HG03342 (cell line): ENCODE measurements around the gene CAB39.

ENCODE experiments used
- ATAC-seq: cut with Tn5 transposase; IDR thresholded peaks from one replicate; pipeline ENCODE4 v1.9.1; 2021; ENCODE audit warnings: mild to moderate bottlenecking, moderate library complexity; ENCODE audit not compliant: unreplicated experiment

The CAB39 gene

DNA sequence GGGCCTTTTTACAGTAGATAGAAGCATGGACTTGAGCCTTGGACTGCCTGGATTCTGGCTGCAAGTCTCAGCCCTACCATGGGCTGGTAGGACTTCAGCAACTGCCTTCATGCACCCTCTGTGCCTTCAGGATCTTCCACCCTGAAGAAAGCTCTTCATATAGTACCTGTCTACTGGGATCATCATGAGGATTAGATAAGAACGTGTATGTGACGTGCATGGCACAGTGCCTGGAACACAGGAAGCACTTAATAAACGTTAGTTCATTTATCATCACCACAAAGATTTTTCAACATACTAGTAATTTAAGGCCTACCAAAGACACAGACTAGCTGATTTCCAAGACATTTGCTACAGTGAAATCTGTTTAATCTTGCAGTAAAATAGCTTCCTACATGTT lies 98.9 kb downstream of the CAB39 start:
- no peak for ATAC-seq

DNA sequence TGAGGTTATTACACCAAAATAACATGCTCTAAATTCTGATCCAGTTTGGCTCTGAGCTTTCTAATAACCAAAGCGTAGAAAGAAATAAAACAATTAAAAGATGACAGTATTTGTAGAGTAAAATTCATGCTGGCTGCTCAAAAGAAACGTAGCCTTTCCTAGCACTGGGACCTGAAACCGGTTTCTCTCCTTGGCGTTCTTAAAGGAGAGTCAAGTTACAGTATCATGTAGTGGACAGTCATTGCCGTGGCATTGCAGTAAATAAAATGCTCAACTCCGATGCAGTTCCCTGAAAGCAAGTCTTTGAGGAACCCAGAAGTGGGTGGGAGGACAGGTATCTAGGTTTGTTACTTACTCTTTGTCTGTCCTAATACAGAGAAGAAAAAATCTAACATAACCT lies 99.4 kb downstream of the CAB39 start:
- no peak for ATAC-seq

DNA sequence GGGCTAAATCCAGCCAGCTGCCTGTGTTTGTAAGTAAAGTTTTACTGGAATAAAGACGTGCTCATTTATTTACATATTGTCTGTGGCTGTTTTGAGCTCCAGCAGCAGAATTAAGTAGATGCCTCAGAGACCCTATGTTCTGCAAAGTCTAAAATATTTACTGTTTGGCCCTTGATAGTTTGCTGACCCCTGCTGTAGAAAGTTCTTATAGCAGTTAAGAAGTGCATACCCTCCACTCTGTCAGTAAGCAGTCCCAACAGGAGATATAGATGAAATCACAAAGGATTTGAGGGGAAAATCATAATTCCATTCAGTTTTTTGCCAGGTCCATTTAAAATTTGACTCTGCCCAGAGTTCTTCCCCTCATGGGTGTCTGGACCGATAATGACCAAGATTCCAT lies 102.0 kb downstream of the CAB39 start:
- no peak for ATAC-seq

DNA sequence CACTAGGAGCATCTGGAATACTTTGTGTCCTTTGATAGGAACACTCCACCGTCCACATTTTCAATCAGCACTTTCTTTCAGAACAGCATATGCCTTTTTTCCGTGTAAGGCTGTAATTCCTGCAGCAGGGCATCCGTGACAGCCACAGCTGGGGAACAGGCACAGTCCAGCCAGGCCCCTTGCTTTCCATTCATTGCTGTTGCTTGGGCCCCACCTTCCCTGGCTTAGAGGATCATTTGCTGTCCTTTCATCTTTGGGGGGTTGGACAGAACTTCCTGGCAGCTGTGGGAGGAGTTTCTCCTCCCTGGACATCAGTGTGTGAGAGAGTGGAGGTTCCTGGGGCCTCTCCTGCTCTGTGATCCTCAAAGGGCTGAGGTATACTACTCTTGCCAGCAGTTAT lies 102.4 kb downstream of the CAB39 start:
- ATAC-seq = no peak

DNA sequence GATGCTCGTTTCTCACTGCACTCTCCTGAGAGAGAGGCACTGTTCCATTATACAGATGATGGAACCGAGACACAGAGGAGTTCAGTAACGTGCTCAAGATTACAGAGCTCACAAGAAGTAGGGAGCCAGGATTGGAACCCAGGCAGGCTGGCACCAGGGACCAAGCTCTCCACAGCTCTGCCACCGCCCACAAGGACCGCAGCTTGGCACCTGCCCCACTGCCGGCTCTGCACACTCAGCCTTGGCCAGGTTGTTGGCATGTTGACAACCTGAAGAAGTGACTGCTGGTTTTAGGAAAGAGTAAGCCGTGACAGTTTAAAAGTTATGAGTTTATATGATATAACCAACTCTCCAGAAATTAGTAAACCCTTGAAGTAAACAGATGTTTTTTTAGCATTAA lies 104.1 kb downstream of the CAB39 start:
- ATAC-seq = no peak

DNA sequence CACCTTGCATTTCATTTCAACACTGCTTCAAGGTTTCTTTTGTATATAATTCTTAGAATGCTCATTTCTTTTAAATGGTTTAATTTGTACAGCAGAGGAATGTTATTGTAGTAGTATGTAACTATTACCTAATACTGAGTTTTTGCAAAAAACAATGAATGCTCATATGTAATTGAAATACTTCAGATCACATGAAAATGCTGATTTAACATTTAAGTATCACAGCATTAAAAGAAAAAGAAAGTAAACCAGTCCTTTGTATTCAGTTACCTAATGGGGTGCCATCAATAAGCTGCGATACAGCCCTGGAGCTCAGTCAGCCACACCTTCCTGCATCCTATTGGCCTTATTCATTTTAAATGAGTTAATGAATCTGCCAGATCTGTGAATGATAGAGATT lies 106.8 kb downstream of the CAB39 start:
- no peak for ATAC-seq

DNA sequence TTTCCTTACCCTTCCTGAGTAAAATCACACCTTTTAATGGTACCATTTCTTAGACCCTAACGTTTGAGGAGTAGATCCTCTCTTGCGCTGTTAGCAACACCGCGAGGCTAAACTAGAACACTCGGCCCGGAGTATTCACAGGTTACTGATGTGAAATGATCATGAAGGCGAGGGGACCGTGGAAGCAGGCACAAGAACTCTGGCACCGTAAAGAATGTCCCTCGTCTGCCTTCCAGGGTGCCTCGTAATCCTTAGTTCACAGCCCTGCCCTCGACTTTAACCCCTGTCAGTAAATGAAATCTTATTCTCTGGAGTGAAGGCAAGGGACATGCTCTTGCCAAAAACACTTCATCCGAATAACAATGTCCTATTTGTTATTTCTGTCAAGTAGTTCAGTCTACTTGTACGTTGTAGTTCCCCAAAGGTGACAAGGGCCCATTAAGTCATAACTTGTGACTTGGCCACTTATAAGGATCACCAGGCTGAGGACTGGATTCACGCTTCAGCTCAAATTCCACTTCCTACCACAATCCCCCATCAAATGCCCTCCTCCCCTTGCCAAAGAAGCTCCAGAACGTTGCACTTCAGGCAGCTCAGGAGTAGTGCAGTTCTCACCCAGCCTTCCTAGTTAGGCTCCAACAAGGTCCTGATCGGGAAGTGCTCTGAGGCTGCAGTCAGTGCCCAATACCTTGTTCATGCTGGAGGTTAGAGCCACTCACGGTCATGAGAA lies 108.8 kb downstream of the CAB39 start:
- no peak for ATAC-seq

DNA sequence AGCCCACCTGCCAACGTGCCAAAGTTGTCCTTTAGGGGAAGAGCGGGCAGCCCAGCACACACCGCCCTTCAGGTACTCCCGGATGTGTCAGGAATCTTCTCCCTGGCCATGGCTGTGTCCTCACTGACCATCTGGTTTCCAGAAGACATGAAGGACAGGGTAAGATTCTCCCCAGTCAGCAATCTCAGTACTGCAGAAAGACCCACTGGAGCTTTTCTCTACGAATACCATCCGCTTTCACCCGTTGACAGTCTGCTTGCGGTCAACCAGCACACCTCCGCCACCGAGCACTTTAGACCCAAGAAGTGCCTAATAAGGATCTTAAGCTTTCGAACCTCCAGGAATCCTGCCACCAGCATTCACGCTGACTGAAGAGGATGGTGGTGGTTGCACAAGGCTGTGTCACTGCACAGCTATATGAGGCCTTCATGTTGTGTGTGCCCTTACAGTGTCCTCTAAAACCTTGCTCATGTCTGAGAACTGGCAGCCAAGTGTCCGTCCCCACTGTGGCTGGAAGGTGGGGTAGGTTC lies 109.4 kb downstream of the CAB39 start:
- no peak for ATAC-seq

DNA sequence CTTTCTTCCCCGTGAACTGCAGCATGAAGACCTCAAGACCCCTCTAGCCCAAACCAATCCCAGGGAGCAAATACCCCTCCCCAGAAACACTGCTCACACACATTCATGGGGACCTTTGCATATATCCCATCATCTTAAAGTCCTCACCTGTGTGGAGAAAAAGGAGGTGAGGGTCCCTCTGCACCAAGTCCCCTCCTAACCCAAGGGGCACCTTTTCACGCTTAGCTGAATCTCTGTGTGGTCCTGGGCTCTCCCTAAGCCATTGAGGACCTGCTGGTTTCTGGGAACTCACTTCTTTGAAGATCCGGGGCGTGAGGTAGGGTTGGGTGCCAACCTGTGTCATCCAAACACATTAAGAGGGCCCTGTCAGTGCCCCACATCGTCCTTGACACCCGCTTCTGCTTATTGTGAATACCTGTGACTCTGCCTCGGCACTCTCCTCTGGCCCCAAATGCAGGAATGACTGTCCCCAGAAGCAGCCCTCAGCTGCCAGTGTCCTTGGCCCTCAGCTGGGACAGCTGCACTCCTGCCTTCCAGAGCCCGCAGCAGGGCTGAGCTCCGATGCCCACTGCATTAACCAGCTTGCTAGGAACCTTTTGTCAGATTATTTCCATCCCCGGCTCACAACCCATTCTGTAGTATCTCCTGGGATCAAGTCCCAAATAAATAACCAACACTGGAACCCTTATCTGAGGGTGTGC lies 110.8 kb downstream of the CAB39 start:
- ATAC-seq = no peak

DNA sequence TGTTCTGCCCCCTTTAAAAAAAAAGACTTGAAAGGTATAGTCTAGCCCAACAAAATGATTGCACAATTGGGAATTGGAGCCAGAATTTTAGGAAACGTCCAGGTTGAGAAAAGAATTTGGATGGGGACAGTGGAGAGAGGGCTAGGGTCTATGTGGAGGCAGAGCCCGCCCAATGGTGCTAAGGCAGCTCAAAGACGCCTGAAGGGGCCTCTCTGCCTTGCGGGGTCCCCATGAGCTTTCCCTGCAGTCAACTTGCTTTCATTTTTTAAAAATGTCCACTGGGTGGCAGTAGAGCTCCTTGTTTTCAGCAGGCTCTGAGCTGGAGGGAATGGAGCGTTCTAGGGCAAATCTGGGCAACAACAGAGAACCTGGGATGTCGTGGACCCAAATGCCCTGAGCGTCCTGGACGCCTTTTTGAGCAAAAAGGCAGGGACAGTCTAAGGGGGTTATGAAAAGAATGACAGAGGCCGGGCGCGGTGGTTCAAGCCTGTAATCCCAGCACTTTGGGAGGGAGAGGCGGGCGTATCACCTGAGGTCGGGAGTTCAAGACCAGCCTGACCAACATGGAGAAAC lies 111.8 kb downstream of the CAB39 start:
- no peak for ATAC-seq

DNA sequence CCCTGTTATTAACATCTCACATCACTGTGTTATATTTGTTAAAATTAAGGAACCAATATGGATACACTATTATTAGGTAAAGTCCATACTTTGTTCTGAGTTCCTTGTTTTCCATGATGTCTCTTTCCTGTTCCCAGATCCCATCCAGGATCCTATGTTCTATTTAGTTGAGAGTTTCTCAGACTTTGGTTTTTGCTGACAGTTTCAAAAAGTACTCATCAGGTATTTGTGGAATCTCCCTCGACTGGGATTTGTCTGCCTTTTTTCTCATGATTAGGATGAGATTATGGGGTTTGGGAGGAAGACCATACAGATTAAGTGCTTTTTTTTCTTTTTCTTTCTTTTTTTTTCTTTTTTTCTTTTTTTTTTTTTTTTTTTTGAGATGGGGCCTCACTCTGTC lies 112.7 kb downstream of the CAB39 start:
- ATAC-seq = no peak

DNA sequence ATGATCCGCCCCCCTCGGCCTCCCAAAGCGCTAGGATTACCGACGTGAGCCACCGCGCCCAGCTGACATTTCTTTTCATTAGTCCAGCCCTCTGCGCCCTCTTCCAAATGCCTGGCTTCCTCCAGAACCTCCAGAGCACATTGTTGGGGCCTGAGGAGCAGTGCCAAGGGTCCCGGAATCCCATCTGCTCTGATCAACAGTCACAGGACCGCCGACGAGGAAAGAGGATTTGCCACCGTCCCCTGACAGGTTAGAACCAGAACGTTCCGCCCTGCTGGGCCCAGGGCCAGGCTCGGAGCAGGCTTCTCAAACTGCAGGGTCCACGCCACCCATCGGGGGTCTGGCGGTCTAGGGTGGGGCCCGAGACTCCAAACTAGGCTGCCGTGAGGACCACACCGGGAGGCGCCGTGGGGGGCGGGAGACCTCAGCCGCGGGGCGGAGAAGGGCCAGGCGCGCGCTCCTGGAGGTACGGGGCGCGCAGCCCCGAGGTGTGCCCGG lies 115.2 kb downstream of the CAB39 start:
- ATAC-seq = no peak

DNA sequence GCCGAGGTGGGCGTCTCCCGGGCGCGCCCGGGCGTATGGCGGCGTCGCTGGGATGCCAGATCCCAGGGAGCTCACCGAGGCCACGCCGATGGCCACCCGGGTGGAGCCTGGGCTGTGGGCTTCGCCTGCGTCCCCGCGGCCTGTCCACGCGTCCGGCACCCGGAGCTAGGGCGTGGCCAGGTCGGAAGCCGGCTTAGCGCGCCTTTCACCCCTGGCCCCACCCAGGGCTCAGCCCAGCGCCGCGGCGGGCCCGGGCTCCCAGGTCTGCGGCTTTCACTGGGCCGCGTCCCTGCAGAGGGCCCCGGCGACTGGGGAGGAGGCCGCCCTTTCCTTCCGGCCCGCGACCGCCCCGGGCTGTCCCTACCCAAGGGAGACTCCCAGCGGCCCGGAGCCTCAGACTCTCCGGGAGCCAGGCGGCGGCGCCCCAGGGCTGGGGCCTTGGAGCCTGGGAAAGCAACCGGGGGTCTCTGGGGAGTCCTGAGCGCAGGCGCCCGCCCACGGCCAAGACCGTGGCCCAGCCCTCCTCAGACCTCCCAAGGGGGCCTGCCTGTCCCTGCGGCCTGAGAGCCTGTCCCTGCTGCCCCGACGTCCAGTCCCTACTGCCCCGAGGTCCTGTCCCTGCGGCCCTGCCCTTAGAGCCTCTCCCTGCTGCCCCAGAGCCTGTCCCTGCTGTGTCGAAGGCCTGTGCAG lies 115.8 kb downstream of the CAB39 start:
- ATAC-seq = no peak

DNA sequence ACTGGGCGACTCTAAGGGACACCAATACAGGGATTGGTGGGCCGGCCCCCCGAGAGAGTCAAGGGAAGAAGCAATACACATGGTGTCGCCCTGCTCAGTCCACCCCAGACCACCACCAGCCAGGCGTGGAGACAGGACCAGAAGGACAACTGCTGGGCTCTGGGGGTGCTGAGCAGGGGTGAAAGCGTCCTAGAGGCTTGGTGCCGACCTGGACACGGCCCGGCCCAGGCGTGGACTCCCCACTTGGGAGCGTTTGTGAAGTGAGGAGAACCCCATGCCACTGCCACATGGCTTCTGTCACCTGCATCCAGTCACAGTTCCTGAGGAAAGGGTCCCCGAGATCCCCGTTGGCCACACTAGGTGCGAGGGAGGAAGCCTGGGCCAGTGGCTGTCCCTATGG lies 116.7 kb downstream of the CAB39 start:
- ATAC-seq = no peak

DNA sequence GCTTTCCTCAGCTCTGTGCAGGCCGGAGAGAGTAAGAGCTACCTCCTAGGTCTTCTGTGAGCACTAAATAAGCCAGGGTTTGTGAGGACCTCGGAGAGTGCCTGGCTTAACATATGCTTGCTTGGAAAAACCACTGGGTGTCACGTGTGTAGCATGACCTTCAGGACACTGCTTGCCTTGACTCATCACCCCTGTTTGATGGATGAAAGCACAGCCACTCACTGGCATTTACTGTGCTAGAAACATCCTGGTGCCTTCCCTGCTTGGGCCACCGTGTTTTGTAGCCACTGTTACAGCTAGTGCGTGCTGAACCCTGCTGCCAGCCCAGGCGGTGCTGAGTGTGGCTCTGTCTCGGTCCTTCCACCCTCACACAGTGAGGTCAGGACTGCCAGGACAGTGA lies 117.3 kb downstream of the CAB39 start:
- no peak for ATAC-seq

DNA sequence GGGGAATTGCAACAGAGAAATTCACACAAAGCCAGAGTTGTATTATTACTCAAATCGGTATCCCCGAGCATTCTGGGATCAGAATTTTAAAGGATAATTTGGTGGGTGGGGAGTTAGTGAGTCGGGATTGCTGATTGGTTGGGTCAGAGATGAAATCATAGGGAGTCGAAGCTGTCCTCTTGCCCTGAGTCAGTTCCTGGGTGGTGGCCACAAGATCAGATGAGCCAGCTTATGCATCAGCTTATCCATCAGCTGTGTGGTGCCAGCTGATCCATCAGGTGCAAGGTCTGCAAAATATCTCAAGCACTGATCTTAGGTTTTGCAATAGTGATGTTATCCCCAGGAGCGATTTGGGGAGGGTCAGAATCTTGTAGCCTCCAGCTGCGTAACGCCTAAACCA lies 117.8 kb downstream of the CAB39 start:
- no peak for ATAC-seq

DNA sequence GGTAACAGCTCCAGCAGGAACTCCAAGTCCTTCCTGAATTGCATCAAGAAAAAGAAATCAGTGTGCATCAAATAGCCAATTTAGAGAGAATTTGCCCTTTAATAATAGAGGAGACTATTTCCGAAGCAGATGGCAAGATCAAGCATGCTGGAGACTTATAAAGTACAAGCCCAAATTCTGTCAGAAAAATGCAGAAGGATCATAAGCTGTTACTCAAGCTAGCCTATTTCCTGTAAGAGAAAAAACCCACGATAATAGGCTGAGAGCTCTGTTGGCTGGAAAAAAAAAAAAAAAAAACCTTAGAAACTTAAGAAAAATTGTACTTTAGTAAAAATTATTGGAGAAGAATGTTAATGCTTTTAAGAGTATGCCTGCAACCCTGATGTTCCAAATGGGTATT lies 127.7 kb downstream of the CAB39 start:
- ATAC-seq = no peak

DNA sequence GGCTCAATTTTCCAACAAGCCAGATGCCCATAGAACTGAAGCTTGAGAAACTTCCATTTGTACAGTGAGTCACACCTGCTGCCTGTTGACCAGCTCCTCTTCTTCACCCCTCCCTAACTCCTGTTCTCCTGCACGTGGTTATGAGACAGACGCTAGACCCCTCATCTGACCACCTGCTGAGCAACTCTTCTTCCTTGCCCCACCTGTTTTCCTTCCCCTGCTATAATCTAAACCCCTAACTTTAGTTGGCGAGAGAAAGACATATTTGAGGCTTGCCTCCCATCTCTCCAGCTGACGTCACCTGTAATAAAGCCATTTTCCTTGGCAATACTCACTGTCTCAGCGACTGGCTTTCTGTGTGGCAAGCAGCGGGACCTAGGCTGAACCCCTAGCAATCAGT lies 129.8 kb downstream of the CAB39 start:
- no peak for ATAC-seq

DNA sequence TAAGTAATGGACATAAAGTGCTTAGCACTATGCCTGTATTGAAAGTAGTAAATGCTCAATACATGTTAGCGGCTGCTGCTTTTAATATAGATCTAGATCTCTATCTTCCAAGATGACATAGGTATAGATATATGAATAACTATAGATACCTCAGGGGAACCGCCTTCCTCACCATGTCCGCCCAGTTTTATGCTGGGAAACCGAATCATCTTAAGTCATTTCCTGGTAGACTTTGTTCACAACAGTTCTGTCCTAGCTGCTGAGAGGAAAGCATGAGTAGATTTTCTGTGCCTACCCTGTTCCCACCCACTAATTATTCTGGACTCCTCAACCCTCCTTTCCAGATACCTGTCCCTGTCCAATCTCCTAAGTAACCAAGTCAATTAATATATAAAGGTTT lies 130.5 kb downstream of the CAB39 start:
- no peak for ATAC-seq

DNA sequence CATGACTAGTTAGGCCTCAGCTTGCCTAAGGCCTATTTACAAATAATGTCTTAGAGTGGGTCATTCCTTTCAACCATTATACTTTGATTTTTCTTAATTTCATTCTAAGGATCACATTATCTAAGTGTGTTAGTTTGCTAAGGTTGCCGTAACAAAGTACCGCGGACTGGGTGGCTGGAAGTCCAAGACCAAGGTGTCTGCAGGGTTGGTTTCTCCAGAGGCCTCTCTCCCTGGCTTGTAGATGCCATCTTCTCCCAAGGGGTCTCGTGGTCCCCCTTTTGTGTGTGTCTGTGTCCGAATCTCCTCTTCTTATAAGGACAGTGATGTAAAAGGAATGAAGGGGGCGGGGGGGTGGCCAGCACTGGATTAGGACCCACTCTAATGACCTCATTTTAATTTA lies 133.7 kb downstream of the CAB39 start:
- ATAC-seq = no peak

DNA sequence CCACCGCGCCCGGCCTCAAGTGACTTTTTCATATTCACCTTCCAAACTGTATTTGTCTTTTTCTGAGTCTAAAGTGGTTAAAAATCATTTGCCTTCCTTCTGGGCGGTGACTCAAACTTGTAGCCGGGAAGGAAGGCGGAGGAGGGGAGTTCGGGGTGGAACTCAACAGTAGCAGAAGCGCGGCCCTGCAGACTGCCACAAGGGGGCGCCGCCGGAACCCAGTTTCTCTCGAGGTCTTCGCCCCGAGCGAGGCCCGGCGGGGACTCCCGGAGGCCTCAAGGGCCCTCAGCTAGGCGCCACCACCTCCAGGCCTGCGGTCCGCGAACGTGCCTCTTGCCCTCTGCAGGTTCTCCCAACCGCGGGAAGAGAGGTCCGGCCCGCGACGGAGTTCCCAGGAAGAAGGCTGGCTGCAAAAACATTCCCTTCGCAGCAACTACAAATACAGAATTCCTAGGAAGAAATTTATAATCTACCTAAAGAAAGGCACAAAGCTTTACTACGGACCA lies 135.3 kb downstream of the CAB39 start:
- ATAC-seq = peak; percentile 84
